Measurements from ENCODE around the gene ZFPM1.

ZFPM1 gene

DNA sequence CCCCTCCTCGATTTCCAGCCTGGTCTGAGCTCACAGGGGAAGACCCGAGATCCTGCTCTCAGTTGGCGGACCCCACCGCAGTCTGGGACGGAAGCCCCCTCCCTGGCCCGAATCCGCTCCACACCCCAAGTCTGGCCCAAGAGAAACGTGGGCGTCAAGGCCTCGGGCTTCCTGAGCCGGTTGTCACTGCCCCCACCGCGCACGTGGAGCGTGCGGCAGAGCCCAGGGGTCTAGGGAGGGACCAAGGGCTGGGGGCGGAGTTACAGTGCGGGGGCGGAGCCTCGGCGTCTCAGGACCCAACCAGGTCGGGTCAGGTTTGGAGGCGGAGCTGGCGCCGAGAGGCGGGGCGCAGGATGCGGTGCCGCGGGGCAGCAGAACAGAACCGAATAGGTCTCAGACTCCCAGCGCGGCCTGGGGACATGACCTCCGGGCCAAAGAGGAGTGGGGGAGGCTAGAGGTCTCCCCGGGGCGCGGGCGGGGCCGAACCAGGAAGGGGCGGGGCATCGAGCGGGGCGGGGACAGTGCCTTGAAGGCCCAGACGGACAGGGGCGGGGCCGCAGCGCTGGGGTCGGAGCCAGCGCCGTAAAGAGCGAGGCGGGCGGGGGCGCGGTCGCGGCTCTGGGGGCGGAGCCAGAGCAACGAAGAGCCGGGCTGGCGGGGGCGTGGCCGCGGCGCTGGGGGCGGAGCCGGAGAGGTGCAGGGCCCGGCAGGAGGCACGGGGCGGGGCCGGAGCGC lies 431 bp upstream of the ZFPM1 start:
- DNase-seq: peak; percentile 92

DNA sequence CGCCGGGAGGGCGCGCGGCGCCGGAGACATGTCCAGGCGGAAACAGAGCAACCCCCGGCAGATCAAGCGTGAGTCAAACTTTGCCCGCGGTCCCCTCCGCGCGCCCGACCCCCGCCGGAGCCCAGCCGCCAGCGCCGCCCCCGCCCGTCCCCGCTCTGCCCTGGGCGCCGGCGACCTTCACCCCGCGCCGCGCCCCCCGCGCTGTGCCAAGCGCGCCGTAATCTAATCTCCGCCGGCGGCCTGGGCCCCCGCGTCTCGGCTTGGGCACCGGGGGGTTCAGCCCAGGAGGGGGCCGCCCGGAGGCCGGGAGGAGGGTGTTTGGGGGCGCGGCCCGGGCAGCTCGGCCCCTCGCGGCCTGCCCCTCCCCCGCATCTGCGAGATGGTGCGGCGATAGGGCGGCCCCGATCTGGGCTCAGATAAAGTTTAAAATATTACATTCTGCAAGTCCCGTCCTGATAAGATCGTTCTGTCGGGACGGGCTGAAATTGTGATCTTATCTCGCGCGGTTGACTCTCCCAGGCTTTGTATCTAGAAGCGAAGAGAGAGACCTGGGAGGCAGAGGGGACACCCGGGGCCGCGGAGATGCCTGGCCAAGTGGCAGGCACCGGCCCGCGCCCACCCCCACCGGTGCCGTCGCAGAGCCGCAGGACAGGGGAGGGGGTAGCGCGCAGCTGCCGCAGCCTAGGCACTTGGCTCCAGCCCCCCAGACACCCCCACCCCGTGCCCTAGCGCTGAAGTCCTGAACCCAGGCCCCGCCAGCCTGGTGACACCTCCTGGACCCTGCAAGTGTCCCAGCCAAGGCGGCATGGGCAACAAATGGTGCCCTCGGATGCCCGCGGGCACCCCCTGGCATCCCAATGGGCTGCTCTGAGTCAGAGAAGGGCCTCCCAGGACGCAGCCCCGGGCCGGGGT lies 787 bp downstream of the ZFPM1 start:
- DNase-seq: peak; percentile 7

DNA sequence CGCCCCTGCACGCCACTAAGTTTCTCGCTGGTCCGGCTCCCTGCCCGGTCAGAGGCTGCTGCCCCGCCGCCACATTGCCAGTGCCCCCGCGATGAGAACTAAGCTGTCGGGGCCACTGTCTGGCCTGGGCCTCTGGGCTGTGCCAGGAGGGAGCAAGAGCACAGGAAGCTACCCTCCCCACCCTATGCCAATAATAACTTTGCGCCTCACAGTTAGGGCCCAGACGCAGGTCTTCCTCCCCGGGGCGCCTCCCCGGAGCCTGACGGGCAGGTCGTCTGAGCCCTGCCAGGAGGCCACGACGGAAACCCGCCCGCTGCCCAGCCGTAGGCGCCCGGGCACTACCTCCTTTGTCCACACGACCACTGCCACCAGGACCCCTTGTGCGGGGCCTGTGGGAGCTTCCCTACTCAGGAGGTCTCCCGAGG lies 1.5 kb downstream of the ZFPM1 start:
- DNase-seq: no peak

DNA sequence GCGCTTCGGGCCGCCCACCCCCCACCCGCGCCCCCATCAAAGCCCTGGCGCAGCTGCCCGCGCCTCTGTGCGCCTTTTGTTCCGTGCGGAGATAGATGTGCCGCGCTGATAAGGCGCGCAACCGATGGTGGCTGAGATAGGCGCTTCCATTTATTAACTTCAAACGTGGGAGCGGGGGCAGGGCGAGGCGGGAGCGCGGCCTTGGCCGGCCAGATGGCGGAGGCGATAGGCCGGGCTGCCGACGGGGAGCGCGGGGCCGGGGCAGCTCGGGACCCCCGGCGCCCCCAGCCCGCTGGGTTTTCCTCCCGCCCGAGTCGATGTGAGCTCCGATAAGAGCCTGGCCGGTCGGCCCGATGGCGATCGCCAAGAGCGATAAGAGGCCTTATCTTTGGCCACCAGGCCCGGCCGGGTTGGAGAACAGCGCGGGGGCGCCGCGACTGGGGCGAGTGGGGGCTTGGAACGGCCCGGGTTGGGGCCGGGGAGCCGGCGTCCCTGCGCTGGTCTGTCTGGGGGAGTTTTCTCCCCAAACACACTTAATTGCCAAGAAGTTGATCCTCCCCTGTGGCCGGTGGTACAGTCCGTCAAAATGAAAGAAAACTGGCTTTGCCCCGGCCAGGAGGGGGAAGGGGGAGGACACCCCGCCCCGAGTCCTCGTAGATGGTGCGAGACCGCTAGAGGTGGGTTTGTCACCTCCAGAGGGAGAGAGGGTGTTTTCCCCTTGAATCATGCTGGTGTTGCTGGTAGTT lies 2.7 kb downstream of the ZFPM1 start:
- peak; percentile 71 for DNase-seq

DNA sequence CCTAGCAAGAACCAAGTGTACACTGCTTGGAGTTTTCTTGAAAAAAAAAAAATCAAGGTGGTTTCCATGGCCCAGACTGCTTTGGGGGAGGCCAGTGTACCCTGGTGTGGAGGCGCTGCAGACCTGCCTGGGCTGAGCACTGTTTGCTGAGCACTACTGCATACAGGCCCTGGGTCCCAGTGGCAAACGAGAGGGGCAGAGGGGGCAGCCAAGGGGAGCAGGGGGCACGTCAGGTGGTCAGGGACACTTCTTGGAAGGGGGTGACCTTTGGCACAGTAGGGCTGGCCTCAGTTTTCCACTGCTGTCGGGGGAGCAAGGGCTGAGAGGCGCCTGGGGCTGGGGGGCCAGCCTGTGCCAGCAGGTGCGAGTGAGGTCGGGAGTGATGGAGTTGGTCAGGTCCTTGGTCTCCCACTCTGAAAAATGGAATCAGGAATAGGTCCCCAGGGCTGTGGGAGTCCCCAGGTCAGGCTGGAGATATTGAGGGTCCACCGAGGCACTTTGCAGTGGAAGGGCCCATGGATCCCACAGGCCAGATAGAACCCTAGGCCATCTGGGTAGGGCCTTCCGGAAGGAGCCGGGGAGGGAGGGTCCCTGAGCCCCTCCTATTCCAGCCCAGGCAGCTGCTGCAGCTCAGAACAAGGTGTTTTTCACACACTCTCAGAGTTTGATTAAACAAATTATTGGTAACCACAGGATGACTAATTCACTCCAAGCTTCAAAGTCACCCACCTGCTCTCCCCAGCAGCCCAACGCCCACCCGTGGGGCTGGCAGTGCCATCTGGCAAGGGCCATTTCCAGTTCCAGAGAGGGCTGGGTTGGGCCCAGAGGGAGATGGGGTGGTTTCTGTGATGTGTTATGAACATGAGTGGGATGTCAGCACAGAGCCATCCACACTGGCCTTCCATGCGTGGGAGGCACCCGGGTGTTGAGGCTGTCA lies 3.5 kb downstream of the ZFPM1 start:
- DNase-seq: no peak

DNA sequence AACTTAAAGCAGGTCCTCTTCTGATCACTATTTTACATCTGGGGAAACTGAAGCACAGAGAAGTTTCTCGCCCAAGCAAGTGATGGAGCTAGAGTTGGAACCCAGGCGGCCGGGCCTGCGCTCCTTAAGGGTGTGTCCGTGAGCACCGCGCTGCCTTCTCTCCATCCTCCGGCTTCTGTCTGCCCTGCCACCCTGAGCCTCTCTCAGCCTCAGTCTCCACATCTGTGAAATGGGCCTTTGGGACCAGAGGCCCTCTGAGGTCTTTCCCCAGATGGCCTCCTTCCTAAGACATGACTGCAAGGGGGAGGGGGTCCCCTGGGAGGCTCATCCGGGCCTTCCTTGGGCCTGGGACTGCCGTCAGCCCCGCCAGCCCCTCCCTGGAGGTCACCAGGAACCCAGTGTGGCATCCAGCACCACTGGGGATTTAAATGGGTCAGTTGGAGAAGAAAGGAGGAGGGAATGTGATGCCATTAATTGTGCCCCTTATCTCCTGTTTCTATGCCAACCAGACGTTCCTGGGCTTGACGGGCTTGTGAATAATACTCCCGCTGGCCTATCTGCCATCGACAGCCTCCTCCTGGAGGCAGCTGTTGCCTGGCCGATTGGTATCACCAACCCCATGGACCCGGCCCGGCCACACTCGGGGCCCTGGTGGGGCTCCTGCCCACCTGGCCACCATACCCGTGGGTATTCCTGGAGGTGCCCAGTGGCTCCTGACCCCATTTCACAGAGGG lies 5.1 kb downstream of the ZFPM1 start:
- no peak for DNase-seq

DNA sequence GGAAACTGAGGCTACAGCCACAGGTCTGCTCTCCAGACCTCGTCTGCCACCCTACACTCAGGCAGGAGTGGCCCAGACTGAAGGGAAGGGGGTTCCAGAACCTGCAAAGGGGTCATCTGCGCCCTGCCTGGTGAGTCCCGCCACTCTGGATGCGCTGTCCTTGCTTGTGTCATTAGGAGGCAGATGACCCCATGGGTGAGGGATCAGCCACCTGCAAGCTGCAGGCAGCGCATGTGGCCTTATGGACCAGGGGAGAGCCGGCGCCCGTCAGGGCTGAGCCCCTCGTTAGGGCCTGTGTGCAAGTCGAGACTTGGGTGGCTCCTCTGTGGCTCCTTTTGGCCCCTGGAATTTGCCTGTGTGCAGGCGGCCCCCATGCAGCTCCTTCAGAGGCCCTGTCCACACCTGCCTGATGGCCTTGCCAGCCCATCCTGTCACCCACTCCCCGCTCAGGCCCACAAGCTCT lies 5.7 kb downstream of the ZFPM1 start:
- no peak for DNase-seq

DNA sequence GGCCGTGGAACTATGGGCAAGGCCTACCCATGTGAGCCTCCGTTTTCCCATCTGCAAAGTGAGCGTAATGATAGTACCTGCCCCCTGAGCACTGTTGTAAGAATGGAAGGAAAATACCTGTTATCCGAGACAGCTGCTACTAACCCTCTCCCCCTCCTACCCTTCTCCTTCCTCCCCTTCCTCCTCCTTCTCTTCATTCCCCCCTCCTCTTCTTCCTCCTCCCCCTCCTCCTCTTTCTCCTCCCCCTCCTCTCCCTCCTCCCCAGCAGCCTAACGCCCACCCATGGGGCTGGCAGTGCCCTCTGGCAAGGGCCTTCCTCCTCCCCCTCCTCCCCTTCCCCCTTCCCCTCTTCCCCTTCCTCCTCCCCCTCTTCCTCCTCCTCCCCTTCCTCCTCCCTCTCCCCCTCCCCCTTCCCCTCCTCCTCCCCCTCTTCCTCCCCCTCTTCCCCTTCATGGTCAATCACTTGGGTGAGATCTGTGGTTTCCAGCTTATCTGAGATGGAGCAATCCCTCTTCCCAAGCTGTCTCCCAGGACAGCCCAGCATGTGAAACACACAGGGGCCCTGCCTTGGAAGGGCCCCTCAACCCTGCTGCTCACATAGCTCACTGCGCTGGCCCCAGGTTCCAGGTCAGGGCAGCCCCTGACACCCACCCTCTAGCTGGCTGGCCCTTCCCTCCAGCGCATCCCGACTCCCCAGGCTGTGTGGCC lies 6.4 kb downstream of the ZFPM1 start:
- no peak for DNase-seq

DNA sequence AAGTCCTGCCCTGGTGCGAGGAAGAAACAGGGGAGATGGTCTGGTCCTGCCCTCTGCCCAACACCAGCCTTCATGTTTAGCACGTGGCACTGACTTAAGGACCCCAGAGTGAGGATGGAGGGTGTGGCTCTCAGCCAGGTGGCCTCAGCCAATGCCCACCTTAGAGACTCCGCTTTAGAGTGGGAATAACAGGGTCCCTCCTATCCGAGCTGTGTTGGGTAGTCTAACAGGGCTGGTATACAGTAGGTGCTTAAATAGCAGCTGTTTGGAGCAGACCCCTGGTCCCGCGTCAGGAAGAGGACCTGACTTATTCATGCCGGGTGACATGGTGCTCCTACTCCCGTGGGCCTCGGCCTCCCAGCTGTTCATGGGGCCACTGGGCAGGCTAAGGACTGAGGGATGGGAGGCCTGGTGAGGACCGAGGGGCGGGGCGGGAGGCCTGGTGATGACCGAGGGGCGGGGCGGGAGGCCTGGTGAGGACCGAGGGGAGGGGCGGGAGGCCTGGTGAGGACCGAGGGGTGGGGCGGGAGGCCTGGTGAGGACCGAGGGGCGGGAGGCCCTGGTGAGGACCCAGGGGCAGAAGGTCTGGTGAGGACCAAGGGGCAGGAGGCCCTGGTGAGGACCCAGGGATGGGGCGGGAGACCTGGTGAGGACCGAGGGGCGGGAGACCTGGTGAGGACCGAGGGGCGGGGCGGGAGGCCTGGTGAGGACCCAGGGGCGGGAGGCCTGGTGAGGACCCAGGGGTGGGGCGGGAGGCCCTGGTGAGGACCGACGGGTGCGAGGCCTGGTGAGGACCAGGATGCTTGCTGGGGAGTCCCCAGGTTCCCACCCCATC lies 7.6 kb downstream of the ZFPM1 start:
- DNase-seq: no peak

DNA sequence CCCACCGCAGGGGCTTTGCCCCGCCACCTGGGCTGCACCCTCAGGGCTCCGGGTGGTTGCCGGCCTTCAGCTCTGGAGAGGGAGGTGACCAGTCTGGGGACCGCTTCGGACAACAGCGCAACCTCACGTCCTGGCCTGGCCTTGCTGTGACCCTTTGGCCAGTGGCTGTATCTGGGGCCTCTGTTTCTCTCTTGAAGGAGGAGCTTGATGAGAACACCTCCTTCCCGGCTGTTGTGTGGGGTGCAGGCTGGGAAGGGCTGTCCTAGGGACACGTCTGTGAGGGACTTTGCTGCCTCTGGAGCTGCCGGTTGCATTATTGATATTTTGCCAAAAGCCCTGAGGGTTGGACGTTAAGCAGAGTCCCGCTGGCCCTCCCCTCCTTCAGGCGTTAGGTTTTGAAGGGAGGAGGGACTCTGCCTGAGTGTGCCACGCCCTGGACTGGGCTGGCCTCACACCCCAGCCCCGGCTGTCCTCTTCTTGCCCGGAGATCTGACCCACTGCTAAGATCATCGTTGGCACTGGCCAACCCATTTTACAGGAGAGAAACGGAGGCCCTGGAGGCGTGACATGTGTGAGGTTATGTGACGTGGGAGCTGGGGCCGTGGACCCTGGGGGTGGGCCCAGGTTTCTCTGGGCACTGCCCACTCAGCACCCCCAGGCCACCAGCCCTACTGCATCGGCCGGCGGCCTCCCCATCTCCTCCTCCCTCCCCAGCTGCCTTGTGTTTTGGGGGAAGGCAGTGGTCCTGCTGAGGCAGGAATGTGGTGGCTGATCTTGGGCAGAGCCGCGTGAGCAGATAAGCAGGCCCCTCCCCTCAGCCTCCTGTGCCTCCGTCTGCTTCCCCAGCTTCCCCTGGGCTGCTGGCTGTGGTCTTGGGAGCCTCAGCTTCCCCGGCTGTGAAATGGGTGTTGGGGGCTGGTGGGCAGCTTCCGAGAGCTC lies 8.5 kb downstream of the ZFPM1 start:
- no peak for DNase-seq

DNA sequence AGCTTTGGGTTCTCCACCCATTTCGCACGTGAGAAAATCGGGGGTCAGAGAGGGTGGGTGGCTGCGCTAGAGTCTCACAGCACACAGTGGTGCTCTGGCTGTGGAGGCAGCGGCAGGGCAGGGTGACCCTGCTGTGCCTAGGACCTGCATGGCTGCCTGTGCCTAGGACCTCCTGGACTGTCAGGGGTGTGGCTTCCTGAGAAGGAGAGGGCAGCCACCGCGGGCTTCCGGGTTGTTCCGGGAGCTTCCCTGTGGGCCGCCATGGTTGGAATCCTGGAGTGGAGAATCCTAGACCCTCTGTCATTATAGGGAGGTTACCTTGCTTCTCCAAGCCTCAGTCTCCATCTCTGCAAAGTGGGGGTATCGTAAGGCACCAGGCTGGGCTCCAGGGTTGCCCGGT lies 9.3 kb downstream of the ZFPM1 start:
- no peak for DNase-seq

DNA sequence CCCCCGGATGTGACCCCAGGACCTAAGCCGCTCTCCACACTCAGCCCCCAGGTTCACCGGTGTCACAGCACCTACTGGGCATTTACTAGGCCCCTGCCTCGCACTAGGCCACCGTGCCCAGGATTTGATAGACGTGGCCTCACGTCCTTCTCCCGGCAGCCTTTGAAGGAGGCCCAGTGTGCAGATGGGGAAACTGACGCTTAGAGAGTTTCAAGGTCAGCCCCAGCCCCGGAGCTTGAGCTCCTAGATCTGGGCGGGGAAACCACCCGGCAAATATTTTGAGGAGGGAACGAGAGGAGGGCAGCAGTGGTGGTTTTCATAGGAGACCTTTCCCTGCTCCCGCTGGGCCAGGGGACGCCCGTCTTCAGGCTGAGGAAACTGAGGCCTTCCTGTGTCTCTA lies 10.3 kb downstream of the ZFPM1 start:
- DNase-seq: no peak

DNA sequence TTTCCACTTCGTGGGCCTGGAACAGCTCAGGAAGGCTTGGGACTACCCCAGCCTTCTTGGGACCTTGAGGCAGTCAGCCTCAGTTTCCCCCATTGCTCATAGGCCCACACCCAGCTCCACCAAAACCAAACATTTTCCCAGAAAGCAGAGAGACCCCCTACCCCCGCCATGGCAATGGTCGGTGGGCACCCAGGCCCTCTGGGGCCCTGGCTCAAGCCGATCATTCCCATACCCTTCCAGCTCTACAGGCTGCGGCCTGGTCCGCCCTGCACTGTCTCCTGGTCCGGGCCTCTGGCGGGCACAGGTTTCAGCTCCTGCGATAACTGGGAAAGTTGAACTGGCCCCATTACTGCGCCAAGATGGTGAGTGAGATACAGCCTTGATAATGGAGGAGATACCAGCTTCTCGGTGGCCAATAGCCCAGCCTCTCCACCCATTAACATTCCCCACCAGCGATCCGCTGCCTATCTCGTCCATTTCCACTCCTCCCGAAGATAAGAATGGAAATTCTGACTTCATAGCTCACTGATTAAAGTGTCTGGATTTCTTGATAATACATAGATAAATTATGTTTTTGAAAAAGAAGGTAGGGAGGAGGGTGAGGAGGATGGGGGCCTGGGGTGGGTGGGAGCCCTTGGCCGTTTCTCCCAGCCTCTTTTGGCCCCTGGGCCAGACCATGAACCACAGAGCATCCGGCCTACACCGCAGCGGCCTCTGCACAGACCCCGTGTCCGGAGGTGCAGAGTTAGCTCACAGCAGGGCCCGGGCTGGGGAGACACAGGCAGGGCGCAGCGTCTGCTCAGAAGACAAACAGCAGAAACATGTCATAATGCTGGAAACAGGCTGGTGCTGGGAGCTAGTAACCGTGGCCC lies 11.6 kb downstream of the ZFPM1 start:
- DNase-seq: no peak

DNA sequence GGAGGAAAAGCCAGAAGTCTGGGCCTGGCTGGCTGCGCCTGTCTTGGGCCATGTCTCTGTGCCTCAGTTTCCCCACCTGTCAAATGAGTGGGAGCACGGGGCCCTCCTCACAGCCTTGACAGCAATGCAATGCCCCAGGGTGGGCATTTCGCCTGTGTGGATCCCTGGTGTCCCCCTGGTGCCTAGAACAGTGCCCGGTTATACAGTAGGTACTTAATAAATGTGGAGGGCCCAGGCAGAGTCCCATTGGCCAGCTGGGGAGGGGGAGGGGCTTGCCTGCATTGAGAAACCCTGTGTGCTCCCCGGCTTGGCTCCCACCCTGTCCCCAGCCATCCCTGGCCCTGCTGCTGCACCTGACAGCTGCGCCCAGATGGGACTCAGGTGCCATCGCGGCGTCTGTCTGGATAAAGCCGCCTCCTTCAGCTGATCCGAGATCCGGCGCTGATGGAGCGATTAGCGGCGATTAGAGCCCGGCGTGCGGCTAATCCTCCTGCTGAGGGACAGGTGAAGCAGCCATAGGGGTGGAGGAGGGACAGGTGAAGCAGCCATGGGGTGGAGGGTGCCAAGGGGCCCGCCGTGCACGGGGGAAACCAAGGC lies 12.4 kb downstream of the ZFPM1 start:
- no peak for DNase-seq

DNA sequence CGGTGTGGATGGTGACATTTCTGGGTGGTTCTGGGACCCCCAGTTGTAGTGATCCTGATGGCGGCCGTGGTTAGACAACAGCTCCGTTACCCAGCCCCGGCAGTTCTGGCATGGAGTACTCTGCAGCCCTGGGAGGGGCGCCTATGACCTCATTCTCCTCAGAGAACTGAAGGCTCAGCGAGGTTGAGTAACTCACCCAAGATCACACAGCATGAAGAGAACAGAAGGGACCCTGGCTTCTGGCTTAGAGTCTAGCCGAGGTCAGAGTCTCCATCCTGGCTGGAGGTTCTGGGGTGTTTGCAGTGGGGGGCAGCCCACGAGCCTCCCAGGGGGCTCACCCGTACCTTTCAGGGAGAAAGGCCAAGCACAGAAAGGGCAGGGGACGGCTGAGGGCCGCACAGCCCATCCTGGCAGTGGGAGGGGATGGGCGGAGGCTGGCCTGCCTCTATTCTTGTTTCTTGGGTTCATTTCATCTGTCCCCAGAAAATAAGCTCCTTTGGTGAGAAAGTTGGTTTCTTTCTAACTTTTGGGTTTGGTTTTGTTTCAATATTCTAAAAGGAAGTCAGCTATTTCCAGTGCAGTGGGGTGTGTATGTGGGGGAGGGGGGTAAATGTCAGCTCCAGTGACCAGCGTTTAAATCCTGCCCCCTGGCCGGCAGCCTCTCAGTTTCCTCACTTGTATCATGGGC lies 13.2 kb downstream of the ZFPM1 start:
- no peak for DNase-seq

DNA sequence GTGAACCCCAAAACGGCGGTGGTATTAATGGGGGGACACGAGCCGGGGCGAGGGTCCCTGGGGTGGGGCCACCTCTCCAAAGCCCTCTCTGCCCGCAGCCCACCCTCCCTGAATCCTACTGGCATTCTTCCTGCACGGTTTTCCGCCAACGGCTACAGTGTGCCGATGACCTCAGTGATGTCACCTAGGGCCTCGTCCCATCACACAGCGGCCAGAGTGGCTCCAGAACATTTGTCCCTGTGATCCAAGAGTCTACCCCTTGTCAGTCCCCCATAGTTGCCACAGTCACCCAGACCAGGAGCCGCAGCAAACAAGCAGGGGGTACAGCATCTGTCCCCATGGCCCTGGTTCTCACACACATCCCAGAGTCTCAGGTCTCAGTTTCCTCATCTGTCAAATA lies 13.9 kb downstream of the ZFPM1 start:
- DNase-seq: no peak

DNA sequence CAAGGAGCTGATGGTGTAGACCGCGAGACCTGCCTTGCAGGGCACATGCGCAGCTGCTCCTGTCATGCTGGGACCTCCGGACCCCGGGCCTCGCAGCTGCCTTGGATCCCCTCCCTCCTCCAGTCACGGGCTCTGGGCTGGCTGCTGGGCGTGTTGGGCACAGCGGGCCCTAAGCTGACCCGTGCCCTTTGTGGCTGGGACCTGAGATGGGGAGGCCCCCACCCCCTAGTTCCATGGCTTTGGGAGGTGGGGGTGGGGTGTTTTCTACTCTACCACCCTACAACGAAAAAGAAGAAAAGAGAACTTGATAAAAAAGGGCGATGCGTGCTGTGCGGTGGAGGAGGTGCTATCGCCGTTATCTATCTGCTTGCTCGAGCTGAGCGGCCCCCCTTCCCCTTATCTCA lies 14.5 kb downstream of the ZFPM1 start:
- no peak for DNase-seq

Data from NCI-H1092 treated with DMSO at 0.1 percent for 48 hours (cell line).